NK-92 (cell line): ENCODE measurements around the gene NFYA.

Experiments used
- DNase-seq: peaks from one replicate; lab custom pipeline; 2025; ENCODE audit not compliant: unreplicated experiment; lab: John Stamatoyannopoulos, UW

NFYA gene

DNA sequence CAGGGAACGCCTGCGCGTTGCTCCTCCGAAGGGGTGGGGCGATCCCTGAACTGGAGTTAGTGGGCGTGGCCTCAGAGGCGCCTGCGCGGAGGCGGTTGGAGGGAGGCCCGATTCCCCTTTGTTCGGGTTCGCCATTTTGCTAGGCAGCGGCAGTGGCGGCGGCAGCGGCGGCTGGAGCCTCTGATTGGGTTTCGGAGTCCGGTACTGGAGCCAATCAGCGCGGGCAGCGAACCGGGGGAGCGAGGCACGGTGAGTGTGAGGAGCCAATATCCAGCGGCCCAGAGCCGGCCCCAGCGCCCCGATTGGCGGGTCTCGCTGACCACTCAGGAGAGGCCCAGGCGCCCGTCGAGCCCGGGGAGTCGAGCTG is at the start of gene NFYA:
Gene NFYA (plus strand): TSS at position 139 of the 367 bp plus-strand sequence. CDS start 6,116 bp downstream, outside the sequence.
- no peak for DNase-seq

DNA sequence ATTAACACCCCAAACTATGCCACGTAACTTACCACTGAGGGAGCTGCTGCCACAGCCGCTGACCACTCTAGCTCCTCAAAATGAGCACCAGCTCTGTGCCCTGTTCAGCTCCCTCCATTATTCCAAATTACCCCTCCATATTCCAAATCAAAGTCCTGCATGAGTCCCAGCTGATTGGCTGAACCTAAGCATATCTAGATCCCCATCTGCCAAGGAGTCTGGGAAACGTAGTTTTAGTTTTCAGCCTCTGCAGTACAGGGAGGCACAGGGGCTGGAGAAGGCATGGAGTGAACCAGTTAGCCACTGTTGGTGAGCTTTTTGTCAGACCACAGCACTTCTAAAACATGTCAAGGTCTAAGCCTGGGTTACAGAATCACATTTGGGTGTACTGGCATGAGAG is 49.7 kb upstream of the NFYA start:
- no peak for DNase-seq

DNA sequence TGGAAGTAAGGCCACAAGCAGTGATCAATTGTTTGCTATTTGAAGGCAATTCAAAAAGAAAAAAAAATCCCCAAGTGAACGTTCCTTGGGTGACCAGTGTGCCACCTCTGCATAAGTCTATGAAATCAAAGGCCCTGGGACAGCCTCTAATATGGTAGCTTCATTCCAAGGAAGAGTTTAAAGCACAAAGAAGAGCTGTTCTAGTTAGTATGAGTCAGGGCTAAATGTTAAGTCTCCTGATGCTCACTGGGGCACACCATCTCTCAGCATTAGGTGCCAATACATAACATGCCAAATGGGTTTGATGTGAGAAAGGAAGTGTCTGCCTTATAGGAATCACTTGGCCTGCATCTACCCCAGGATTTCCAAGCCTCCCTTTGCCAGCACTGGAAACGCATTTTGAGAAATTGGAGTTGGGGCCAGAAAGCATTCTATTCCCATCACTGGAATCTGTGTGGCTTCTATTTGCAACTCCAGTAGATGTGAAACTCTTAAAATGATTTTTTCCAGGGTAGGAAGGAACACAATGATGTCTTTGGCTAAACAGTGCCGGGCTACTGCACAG is 46.7 kb upstream of the NFYA start:
- DNase-seq, result no peak

DNA sequence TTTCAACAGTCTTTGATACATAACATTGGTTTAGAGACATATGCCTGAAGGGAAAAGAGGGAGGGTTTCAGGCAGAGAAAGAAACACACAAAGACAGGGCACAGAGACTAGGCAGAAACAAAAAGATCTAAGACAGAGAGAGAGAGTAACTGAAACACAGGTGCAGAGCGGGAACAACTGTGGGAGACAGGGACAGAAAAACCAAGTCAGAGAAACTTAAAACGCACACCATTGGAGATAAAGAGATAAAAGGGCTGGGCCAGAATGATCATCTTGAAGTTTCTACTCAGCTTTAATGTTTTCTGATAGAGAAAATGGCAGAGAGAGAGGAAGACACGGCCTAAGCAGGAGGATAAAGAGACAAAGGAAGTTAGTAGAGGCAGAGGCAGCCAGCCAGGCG is 45.5 kb upstream of the NFYA start:
- DNase-seq, result no peak

DNA sequence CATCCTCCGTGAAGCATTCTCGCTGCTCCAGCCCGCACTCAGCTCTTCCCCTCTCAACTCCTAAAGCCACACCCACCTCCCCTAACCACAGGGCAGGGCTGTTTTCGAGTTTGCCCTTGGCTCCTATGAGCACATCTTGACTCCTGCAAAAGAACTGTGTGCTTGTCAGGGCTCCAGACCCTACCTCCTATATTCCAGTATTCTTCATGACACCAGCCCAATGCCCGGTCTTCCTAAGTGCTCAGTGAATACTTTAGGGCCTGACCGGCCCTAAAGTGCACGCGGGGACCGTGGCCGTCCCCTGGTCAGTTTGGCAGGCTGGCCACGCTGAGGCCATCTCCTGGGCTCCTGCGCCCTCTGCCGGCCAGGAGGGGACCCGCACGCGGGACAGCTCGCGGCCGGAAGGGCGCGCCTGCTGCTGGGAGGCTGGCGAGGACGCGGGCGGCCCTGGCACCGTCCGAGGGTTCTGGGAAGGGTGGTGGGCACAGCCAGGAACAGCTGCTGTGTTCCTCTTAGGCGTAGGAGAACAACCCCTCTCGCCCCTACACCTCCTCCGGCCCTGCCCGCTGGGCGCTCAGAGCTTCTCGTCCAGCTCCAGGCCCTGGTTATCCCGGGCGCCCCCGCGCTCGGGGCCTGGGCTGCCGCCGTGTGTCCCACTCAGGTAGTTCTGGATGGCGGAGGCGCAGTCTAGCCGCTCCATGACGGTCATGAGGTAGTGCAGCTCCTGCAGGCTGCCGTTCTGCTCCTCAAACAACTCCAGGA is 44.8 kb upstream of the NFYA start:
- no peak for DNase-seq

DNA sequence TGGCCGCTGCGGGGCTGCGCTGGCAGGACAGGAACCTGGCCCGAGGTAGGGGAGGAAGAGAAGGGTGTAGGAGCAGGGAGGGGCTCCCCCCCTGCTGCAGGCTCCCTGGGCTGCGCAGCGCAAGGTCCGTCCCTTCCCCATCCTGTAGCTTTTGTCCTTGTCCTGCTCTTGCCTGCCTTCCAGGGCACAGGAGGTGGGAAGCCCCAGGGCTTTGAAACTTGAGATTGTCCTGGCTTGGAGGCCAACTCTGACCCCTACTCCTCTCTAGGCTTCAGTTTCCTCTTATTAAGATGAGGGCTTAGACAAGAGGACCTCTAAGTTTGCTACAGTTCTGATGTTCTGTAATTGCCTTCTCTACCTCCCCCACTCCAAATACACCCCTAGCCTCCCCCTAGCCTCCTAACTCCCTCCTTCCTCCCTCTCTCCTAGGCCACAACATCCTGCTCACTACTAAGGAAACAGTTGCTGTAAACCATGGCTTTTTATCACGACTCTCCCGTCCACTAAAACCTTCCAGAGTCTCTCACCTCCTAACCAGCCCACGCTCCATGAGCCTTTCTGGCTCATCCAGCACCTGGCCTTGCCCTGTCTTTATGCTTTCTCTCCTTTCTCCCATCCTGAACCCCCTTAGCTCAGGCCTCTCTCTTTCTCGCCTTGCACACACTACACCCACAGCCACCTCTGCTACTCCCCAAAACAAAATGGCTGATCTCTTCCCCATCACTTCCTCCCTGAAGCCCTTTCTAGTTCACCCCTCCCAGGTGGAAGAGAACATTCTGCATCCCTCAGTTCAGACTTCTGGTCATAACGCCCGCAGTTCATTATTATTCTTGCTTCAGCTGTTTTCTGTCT is 44.0 kb upstream of the NFYA start:
- DNase-seq, result no peak

DNA sequence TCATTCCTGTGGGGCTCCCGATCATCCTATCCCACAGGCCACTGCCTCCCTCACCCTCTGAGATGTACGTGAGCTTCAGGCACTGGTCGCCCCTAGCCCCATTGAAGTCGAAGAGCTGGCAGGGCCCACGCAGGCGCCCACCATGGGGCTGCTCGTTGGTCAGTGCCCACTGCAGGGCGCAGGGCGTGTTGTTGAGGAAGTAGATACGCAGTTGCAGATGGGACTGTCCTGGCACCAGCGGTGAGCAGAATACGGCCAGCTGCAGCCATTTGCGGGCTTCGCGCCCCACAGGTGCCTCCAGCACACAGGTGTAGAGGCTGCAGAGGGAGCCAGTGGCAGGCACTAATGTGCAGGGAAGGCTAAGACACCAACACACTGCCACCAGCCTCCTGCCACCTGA is 39.9 kb upstream of the NFYA start:
- DNase-seq, result no peak

DNA sequence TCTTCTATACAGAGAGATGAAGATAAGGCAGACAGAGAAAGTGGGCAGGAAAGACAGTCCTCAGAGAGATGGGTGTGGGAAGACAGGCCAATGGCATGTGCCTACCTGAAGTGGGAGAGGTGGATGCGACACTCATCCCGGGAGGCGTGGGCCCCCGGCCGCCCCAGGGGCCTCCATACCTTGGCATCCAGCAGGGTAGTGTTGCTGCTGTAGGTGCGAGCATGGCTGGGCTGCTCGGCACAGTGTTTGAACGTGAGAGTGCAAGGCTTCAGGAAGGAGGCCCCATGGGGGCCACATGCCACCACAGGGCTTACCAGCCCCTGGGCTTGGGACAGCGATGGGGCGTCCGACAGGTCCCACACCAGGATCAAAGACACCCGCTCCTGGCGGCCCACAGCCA is 39.0 kb upstream of the NFYA start:
- no peak for DNase-seq

DNA sequence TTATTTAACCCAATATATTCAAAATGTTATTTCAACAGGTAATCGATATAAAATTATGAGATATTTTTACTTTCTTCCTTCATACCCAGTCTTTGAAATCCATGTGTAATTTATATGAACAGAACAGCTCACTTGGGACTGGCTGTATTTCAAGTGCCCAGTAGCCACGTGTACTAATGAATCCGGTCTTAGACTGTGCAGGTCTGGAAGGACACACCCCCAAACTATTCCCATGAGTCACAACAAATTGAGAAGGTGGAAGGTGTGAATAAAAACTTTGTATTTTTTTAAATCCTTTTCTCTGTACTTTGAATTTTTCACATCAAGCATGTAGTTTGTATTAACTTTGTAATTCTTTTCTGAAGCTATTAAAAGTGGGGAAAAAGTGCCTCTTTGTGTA is 36.6 kb upstream of the NFYA start:
- DNase-seq, result no peak

DNA sequence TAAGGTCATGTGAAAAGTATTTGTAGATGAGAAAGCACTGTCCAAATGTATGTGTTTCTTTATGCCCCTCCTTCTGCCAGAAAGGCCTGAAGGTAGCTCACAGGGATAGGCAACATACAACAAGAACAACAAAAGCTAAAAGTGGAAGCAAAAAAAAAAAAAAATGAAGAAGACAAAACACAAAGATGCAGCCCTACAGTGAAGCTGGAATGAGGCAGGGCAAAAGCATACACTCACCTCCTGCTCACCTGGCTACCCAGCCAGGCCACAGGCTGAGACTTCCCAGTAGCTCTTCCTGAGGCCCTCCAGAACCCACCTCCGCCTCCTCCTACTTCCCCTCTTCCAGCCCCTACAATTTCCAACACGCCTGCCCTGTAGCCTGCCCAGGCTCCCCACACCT is 36.2 kb upstream of the NFYA start:
- DNase-seq, result no peak

DNA sequence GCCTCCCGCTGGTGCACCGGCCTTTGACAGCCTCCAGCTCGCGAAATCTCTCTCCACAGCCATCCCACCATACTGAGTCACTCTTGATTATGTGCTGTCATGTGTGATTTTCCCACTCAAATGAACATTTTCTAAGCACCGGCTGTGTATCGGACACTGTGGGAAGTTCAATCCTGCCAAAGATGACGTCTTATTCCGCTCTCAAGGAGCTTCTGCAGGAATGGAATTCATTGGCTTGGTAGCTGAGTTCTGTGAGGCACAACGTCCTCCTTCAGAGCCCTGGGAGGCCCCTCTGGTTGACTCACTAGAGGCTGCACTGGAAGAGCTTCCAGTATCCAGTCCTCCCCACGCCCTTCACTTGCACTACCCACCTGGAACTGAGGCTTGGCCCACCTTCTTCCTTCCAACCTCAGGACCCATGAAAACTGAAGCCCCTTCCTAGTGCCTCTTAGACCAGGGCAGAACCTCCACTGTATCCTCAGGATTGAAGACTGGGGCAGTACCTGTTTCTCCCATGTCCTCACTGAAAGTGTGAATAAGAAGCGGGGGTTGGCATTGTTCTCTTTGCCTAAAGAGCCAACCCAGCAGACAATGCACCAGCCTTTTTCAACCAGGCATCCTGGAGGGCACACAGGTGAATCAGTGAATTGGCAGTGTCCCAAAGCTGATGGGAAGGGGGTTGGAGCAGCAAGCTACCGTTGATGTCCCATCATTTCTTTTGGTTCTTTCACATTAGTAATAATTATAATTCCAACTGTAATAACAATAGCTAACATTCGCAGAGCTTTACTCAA is 35.5 kb upstream of the NFYA start:
- no peak for DNase-seq

DNA sequence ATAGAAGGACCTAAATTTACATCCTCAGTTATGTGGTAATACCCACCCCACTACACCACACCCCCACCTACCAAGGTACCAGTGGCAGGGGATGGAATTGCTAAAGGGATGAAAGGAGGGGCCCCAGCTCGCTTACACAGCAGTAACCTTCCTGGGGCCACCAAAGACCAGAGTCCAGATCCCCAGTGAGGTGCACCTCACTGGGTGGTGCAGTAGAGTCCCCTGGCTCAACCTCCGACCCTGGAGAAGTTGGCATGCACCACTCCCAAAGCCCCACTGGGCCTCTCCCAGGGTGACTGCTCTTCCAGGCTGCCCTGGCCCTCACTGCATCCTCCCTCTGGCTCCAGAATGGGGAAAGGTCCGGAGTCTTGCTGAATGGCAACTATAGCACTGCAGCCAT is 34.6 kb upstream of the NFYA start:
- no peak for DNase-seq

DNA sequence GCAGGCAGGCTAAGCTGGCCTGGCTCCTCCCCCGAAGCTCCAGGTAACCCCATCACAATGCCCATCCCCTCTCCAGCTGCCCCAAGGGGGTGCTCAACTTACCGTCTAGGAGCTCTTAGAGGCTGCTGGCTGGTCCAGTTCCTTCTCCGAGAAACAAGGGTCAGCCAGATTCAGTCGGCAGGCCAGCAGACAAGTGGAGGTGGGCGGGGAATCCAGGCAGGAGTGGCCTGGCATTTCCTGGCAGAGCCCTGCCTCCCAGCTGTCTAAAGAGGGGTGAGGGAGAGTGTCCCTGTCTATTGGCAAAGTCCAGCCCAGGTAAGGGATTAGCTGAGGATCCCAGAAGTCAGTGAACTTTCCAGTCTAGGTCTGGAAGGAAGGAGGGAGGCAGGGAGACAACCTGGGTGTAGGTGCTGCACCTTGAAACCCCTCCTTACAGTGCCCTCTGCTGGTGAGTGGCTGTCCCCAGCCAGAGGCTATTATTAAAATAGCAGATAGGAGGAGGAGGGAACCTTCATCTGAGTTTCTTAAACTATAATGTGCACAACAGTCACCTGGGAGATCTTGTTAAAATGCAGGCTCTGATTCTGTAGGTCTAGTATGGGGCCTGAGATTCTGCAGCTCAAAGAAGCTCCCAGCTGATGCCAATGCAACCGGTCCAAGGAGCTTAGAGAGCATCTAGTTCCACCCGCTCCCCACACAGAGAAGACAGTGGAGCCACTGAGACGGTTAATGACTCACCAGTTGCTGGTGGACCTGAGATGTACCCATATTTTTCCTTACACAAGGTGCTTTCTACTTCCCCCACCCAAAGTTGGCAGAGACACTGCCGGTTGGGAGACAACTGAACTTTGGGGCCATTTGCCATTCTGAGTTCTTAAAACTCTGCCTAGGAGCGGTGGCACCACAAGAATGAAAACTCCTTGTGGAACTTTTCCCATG is 33.4 kb upstream of the NFYA start, which contains the start of gene UNC5CL:
Gene UNC5CL (minus strand): TSS at position 162 of the 939 bp plus-strand sequence. CDS start 4,147 bp downstream, outside the sequence.
- no peak for DNase-seq

DNA sequence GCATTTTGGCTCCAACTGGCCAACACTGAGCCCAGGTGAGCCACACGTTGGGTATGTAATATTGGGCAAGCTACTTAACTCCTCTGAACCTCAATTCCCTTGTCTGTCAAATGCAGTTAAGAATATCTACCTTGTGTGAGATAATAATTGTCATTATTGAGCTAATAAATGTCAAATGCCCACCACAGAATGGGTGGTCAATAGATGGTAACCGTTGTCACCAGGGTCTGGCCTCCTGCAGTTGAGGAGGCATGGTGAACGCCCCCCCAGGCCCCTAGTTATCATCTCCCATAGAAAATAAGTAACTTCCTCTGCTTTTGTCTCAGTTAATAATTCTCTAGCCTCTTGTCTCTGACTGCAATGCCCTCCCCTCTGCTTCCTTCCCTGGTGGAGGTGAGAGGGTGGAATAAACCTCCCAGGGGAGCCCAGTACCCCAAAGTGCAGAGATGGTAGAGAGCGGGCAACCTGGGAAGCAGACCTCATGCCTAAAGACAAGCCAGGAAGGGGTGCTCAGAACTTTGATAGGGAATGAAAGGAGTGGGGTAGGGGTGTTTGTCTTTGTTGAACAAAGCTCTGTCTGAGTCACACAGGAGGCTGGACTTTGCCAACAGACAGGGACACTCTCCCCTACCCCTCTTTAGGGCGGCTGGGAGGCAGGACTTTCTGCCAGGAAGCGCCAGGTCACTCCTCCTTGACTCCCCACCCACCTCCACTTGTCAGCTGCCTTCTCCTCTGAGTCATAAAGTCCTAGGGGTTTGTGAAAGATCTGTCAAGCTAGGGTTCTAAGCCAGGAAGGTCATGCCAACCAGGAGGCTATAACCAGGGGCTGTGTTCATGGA is 32.5 kb upstream of the NFYA start:
- DNase-seq, result no peak

DNA sequence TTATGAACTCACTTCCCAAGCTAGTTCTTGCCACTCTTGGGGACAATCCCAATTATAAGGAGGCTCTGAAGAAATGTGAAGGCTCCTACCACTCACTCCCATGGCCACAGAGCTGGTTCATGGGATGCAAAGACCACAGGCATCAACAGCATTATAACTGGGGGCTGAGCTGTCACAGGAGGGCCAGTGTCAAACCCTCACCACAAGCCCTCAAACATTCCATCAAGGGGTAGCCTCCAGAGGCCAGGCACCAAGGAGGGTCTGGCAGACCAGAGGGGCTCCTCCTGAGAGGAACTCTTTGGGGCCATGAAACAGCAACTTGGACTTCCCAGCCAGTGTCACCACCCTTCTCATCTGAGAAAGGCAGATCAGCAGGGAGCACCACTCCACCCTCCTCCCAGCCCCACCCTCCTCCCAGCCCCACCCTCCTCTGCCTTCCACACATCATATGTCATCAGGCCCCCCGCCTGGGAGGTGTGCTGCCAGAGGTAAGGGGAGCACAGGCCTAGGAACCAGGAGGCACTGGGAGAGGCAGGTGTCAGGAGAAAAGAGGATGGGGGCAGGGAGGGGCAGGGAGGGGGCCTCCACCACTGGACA is 31.7 kb upstream of the NFYA start:
- no peak for DNase-seq

DNA sequence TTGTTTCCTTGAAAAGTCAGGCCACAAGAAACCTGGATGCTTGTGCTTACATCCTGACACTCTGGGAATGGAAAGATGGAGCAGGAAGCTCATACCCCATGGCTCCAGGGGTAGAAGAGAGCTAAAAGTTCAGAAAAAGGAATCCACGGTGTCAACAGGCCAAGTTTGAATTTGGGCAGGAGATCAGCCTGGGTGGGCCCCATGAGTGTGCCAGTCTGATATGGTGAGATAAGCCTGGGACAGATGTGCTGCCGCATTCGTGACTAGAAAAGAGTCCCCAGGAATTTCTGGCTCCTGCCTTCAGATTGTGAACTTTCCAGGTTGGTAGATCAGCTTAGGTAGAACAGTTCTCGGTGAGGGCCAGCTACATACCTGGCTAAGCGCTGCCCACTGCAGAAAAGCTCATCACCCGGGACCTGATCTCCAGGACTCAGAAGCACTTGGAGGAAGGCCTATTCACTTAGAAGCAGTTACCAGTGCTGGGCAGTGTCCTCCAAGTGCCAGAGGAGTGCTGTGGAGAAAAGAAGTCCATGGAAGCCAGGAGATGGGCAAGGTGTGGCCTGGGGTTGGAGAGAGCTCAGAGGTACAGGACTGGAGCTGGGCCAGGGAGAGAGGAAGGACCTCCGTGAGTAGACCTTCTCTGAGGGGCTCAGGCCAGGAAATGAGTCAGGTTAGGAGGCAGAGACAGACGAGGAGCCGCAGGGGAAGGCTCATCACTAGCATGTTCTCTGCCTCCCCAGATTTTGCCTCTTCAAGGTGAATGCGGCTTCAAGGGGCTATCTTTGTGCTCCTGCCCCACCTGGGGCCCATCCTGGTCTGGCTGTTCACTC is 30.3 kb upstream of the NFYA start, which contains the start of gene TSPO2:
Gene TSPO2 (plus strand): TSS at position 242 of the 830 bp plus-strand sequence. CDS start 519 bp downstream, at position 761.
- no peak for DNase-seq

DNA sequence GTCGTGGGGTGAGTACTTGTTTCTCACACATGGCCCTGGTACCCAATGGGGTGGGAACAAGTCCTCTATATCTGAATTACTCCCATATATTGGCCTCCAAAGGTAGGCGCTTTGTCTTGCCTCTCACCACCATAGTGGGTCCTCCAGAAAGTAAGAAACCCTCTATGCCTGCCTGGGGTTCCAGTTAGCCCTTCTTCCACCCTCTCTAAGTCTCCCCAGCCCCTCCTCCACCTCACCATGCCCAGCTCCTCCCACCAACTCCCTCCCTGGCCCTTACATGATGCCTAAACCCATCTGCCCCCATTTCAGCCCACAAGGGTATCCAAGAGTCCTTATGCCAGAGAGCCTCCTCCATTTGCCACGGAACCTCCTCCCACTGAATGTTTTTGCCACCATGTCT is 29.6 kb upstream of the NFYA start:
- DNase-seq, result no peak

DNA sequence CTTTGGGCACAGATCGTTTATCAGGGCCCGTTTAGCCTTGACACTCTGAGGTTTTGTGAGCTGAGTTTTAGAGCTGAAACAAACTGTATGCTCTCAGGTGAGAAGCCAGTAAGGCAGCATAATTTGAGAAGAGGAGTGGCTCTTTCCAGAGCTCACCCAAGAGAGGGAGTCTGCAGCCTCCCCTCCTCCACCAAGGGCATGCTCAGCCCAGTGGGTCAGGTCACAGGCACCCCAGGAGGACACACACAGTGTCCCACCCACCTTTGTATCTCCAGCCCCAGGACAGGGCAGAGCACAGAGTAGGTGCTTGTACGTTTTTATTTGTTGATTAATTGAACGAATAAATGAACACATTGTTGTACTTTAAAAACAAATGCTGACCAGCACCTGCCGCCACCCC is 27.1 kb upstream of the NFYA start:
- no peak for DNase-seq
